Coronary artery (tissue), 2 donors: Measurements from ENCODE around the gene FSCB.

Source experiments
- DNase-seq: peaks from one replicate; pipeline ENCODE4 v3.0.0-alpha.2; 2017; ENCODE audit warnings: low spot score
- H3K27ac ChIP-seq, 2 donors: fragments of 200-600 bp; sonication (generic); one replicate each; pipeline ENCODE4 v1.5.1; 2016 to 2019
- H3K4me3 ChIP-seq: fragments of 200-600 bp; sonication (generic); 2 replicates; pipeline ENCODE4 v1.5.1; 2016; ENCODE audit warnings: mild to moderate bottlenecking, moderate library complexity
- TF ChIP-seq, protein P1 (sequence below): fragments of 200-600 bp; sonication (generic); IDR thresholded peaks from one replicate; pipeline ENCODE4 v1.5.1; 2019; ENCODE audit warnings: antibody characterized with exemption

FSCB gene

GRCh38 chr14:44505588-44505987 lies 1.5 kb downstream of the FSCB start:
- TF ChIP-seq, protein P1, sequence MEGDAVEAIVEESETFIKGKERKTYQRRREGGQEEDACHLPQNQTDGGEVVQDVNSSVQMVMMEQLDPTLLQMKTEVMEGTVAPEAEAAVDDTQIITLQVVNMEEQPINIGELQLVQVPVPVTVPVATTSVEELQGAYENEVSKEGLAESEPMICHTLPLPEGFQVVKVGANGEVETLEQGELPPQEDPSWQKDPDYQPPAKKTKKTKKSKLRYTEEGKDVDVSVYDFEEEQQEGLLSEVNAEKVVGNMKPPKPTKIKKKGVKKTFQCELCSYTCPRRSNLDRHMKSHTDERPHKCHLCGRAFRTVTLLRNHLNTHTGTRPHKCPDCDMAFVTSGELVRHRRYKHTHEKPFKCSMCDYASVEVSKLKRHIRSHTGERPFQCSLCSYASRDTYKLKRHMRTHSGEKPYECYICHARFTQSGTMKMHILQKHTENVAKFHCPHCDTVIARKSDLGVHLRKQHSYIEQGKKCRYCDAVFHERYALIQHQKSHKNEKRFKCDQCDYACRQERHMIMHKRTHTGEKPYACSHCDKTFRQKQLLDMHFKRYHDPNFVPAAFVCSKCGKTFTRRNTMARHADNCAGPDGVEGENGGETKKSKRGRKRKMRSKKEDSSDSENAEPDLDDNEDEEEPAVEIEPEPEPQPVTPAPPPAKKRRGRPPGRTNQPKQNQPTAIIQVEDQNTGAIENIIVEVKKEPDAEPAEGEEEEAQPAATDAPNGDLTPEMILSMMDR: no peak
- Histone ChIP-seq H3K4me3 (no peak overlapping the region), H3K27ac (no peak overlapping the region)
- no peak for DNase-seq

DNA sequence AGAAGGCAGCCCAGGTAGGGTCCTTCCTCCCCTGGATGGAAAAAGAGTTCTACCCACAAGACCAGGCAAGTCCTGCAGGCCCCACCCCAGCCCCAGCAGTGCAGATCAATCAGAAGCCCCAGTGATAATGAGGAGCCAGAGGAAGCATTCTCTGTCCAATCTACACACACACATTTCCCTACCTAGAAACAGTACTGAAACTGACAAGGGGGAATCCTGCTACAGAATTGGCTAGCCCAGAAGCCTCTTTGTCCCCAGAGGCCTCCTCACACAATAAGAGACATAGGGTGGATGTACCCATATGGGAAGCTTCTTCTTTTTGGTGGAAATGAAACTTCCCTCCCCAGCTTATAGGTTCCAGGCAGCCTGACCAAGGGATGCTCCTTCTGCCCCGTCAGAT lies 9.9 kb downstream of the FSCB start:
- DNase-seq: no peak
- TF ChIP-seq, protein P1: no peak
- no peak overlapping the region for H3K4me3 ChIP-seq

GRCh38 chr14:44494137-44494536 lies 12.9 kb downstream of the FSCB start:
- Histone ChIP-seq H3K27ac (no peak overlapping the region), H3K4me3 (no peak overlapping the region)
- no peak for DNase-seq
- TF ChIP-seq, protein P1: no peak

More for the DNA sequence above, 9.9 kb downstream of the FSCB start:
- no peak overlapping the region for H3K27ac ChIP-seq

DNA sequence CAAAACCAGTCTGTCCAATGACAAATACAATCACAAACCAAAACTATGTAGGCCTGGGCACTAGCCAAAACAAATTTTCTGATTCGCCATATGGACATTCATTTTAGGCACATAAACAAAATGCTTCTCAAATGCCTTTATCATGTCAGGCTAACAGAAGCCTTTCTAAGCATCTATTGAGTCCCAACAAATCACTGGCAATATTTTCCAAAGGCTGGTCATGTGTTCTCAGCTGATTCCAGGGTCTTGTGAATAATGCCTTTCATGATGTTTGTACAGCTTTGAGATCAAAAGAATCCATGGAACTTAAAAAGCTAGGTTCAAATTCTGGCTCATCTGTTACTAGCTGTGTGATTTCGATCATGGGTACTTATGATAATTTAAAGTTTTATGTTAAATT lies 16.1 kb downstream of the FSCB start:
- DNase-seq: no peak
- TF ChIP-seq, protein P1: no peak
- no peak overlapping the region for H3K4me3 ChIP-seq
- H3K27ac ChIP-seq: no peak overlapping the region

DNA sequence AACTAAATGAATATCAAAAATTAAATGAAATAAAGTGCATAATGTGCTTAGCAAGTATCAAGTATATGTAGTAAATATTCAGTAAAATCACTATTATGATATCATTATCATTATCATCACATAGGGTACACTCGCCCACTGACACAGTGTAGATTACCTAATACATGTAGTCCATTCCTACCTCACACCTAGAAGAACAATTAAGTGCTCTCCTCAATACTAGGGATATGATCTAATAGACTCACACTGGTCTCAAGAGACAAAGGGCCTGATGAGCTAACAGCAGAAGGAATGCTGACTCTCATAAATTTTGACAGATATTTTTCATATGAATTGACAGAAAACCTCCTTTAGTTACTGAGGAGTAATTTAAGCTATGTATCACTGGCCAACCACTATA lies 29.1 kb downstream of the FSCB start:
- no peak overlapping the region for H3K4me3 ChIP-seq
- H3K27ac ChIP-seq: no peak overlapping the region
- no peak for DNase-seq
- TF ChIP-seq, protein P1: no peak

DNA sequence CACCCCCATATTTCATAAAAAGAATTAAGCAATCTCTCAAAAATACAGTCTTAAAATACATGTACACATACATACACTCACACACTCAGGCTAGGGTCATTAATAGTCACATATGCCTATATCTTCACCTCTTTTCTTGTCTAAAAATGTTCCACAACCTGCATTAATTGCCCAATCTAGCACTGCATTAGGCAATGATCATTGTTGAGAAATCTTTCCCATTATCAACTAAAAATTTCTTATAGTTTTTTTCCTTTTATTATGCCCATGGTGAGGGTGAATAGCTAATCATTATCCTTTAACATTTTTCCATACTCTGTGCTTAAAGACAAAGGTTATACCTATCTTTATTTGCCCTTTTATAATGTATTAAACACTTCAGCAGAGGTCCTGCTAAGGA lies 38.3 kb downstream of the FSCB start:
- H3K4me3 ChIP-seq: no peak overlapping the region
- no peak overlapping the region for H3K27ac ChIP-seq
- no peak for DNase-seq
- TF ChIP-seq, protein P1: no peak

DNA sequence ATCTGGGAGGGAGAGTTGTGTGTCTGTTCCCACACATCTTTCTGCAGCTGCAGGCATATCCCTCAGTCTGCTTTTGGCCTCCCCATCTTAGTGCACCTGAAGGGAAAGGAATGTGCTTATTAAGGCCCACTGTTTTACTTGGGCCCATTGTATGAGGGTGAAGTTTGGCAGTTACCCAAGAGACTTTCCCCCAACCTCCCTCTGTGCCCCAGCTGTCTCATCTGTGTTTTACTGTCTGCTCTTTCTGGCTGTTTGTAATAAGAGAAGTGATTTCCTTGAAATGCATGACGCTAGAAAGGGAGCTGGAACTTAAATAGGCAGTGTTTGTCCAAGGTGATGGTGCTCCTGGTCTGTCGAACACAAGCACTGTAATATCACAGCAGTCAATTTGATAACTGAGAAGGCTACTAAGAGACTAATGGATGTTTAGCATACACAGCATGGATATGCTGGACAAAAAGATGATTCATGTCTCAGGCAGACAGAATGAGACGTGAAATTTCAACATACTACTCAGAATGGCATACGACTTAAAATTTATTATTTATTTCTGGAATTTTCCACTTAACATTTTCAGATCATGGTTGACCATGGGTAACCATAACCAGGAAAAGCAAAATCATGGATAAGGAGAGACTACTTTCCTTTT lies 43.6 kb downstream of the FSCB start:
- no peak for DNase-seq
- H3K27ac ChIP-seq: no peak overlapping the region
- no peak overlapping the region for H3K4me3 ChIP-seq
- TF ChIP-seq, protein P1: no peak
